ENCODE results near the gene CAPN13.

DNA sequence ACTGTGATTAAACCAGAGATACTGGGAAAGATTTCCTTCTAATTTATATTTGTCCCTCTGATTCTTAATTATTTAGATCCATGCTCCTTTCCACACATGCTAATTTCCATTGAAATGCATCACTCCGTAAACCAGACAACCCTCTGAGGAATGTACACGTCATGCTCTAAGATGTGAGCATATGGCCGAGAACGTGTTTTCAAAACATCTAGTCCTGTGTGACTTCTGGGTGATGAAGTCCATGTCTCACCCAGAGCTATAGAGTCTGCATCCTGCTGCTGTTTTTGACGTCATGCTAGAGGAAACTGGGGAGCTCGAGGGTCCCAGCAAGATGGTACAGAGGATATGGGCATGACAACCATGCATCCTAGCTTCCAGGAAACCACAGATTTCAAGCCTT is 53.6 kb downstream of the CAPN13 start:
- TF ChIP-seq, protein P1, sequence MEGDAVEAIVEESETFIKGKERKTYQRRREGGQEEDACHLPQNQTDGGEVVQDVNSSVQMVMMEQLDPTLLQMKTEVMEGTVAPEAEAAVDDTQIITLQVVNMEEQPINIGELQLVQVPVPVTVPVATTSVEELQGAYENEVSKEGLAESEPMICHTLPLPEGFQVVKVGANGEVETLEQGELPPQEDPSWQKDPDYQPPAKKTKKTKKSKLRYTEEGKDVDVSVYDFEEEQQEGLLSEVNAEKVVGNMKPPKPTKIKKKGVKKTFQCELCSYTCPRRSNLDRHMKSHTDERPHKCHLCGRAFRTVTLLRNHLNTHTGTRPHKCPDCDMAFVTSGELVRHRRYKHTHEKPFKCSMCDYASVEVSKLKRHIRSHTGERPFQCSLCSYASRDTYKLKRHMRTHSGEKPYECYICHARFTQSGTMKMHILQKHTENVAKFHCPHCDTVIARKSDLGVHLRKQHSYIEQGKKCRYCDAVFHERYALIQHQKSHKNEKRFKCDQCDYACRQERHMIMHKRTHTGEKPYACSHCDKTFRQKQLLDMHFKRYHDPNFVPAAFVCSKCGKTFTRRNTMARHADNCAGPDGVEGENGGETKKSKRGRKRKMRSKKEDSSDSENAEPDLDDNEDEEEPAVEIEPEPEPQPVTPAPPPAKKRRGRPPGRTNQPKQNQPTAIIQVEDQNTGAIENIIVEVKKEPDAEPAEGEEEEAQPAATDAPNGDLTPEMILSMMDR (conservative IDR thresholded peaks at IDR 0.05; ENCODE audit: low read length), result no peak
- TF ChIP-seq EZH2phosphoT487 (IDR thresholded peaks at IDR 0.05; ENCODE audit: borderline replicate concordance), result no peak
